HG03097 (cell line): ENCODE measurements around the gene DLG2.

Source experiments
- ATAC-seq: cut with Tn5 transposase; IDR thresholded peaks from one replicate; pipeline ENCODE4 v1.9.1; 2021; ENCODE audit not compliant: unreplicated experiment, low FRiP score

DLG2 gene

GRCh38 chr11:84720706-84721402, 906.3 kb downstream of the DLG2 start:
- ATAC-seq: no peak

GRCh38 chr11:84719935-84720577, 907.1 kb downstream of the DLG2 start:
- no peak for ATAC-seq

GRCh38 chr11:84714316-84714780, 912.8 kb downstream of the DLG2 start:
- ATAC-seq: peak; percentile 86

- no peak for ATAC-seq
These were observed 935.3 kb downstream of the DLG2 start for GRCh38 chr11:84691830-84692229.

GRCh38 chr11:84687433-84687832, 939.7 kb downstream of the DLG2 start:
- no peak for ATAC-seq

- ATAC-seq: no peak
These were observed 940.4 kb downstream of the DLG2 start for GRCh38 chr11:84686716-84687115.

- ATAC-seq: no peak
These were observed 941.2 kb downstream of the DLG2 start for GRCh38 chr11:84685976-84686375.

GRCh38 chr11:84685149-84685548, 942.0 kb downstream of the DLG2 start:
- ATAC-seq: no peak

- ATAC-seq: no peak
These were observed 945.7 kb downstream of the DLG2 start for GRCh38 chr11:84681456-84681855.

GRCh38 chr11:84675396-84676025, 951.6 kb downstream of the DLG2 start:
- ATAC-seq: no peak

GRCh38 chr11:84673753-84674152, 953.4 kb downstream of the DLG2 start:
- no peak for ATAC-seq

- ATAC-seq: no peak
These were observed 955.7 kb downstream of the DLG2 start for GRCh38 chr11:84671325-84671999.

GRCh38 chr11:84663731-84664130, 963.4 kb downstream of the DLG2 start:
- no peak for ATAC-seq

- ATAC-seq: no peak
These were observed 966.7 kb downstream of the DLG2 start for GRCh38 chr11:84660257-84660977.

GRCh38 chr11:84655712-84656111, 971.4 kb downstream of the DLG2 start:
- ATAC-seq: no peak

- no peak for ATAC-seq
These were observed 978.7 kb downstream of the DLG2 start for GRCh38 chr11:84648471-84648870.

GRCh38 chr11:84645988-84646694, 981.0 kb downstream of the DLG2 start:
- no peak for ATAC-seq

GRCh38 chr11:84642500-84642899, 984.6 kb downstream of the DLG2 start:
- no peak for ATAC-seq

GRCh38 chr11:84634309-84634708, 992.8 kb downstream of the DLG2 start:
- no peak for ATAC-seq
